CD14-positive monocyte (primary cell): ENCODE results near the gene AP3B2. TPM values are rescaled to one million over a fixed set of nuclear protein-coding genes. Genes with fewer than 3 reads are reported as not detected.

Experiments used
- DNase-seq, 3 donors: peaks; one replicate each; pipeline ENCODE4 v3.0.0-alpha.2; 2011 to 2022
- H2AFZ ChIP-seq: 2 replicates; pipeline ENCODE4 v1.6.0; 2012; ENCODE audit warnings: mild to moderate bottlenecking, low read depth, low read length, inconsistent platforms; ENCODE audit not compliant: insufficient read depth, poor library complexity, severe bottlenecking
- H3K27ac ChIP-seq, 2 donors: 1 replicate in 1 of 2; 2 replicates in 1 of 2; pipeline ENCODE4 v1.5.1; 2012 to 2013; ENCODE audit warnings: low read length in 2 of 2, control low read depth in 1 of 2, inconsistent platforms in 1 of 2, low read depth in 1 of 2, mild to moderate bottlenecking in 1 of 2
- H3K27me3 ChIP-seq, 2 donors: one replicate each; pipeline versions ENCODE4 v1.6.0 to v1.6.1; 2011 to 2013; ENCODE audit warnings: low read length in 2 of 2; ENCODE audit not compliant: control insufficient read depth in 2 of 2, insufficient read depth in 2 of 2
- H3K36me3 ChIP-seq, 2 donors: replicated peaks in 1 of 2; 1 replicate in 1 of 2; 2 replicates in 1 of 2; pipeline versions ENCODE4 v1.5.1 to v1.6.1; 2012 to 2013; ENCODE audit warnings: low read length in 2 of 2, control low read depth in 1 of 2, inconsistent platforms in 1 of 2, mild to moderate bottlenecking in 1 of 2; ENCODE audit not compliant: insufficient read depth in 2 of 2, control insufficient read depth in 1 of 2
- H3K4me1 ChIP-seq, 2 donors: 1 replicate in 1 of 2; 2 replicates in 1 of 2; pipeline versions ENCODE4 v1.5.1 to v1.6.1; 2012 to 2013; ENCODE audit warnings: low read length in 2 of 2, control low read depth in 1 of 2, inconsistent platforms in 1 of 2, mild to moderate bottlenecking in 1 of 2, moderate library complexity in 1 of 2; ENCODE audit not compliant: insufficient read depth in 2 of 2, control insufficient read depth in 1 of 2
- H3K4me2 ChIP-seq: replicated peaks from 2 replicates; pipeline ENCODE3; 2012; ENCODE audit warnings: low read length, moderate library complexity, mild to moderate bottlenecking; ENCODE audit not compliant: poor library complexity, severe bottlenecking; ENCODE audit errors: extremely low read depth
- H3K4me3 ChIP-seq, 3 experiments: fragments of 200-600 bp in 1 of 3; sonication (generic) in 1 of 3; replicated peaks in 1 of 3; 1 replicate in 2 of 3; 2 replicates in 1 of 3; pipeline ENCODE4 v1.5.1; 2011 to 2013; ENCODE audit warnings: low read length in 3 of 3, mild to moderate bottlenecking in 3 of 3, control low read depth in 2 of 3, low read depth in 2 of 3, inconsistent platforms in 1 of 3, moderate library complexity in 1 of 3
- H3K79me2 ChIP-seq: 2 replicates; pipeline ENCODE4 v1.6.0; 2012; ENCODE audit warnings: mild to moderate bottlenecking, control low read depth, inconsistent platforms, low read length, moderate library complexity; ENCODE audit not compliant: insufficient read depth
- H3K9ac ChIP-seq: 2 replicates; pipeline ENCODE4 v1.6.0; 2017; ENCODE audit warnings: low read length, mild to moderate bottlenecking; ENCODE audit not compliant: insufficient read depth, poor library complexity, severe bottlenecking
- H3K9me3 ChIP-seq, 2 donors: replicated peaks in 1 of 2; 1 replicate in 1 of 2; 2 replicates in 1 of 2; pipeline versions ENCODE4 v1.5.1 to v1.6.1; 2012 to 2013; ENCODE audit warnings: low read length in 2 of 2, control low read depth in 1 of 2; ENCODE audit not compliant: control insufficient read depth in 1 of 2, insufficient read depth in 1 of 2
- H4K20me1 ChIP-seq: 2 replicates; pipeline ENCODE4 v1.6.0; 2012; ENCODE audit warnings: mild to moderate bottlenecking, low read length, control low read depth, moderate library complexity; ENCODE audit not compliant: insufficient read depth
- H3K27ac Mint-ChIP-seq, 7 donors: one replicate each; pipeline ENCODE4 v1.8.0; 2020; ENCODE audit warnings: mild to moderate bottlenecking in 7 of 7, mixed read lengths in 7 of 7, moderate library complexity in 6 of 7, inconsistent platforms in 2 of 7
- H3K27me3 Mint-ChIP-seq, 3 donors: one replicate each; pipeline ENCODE4 v1.8.0; 2021 to 2022; ENCODE audit warnings: low read depth in 3 of 3, mild to moderate bottlenecking in 3 of 3, mixed read lengths in 3 of 3, moderate library complexity in 3 of 3, inconsistent platforms in 1 of 3
- H3K36me3 Mint-ChIP-seq, 2 donors: one replicate each; pipeline ENCODE4 v1.8.0; 2020; ENCODE audit warnings: mixed read lengths in 2 of 2, inconsistent platforms in 1 of 2, mild to moderate bottlenecking in 1 of 2
- H3K4me1 Mint-ChIP-seq: one replicate; pipeline ENCODE4 v1.8.0; 2020; ENCODE audit warnings: mild to moderate bottlenecking, mixed read lengths
- H3K4me3 Mint-ChIP-seq, 2 donors: one replicate each; pipeline ENCODE4 v1.8.0; 2020; ENCODE audit warnings: mild to moderate bottlenecking in 2 of 2, mixed read lengths in 2 of 2, moderate library complexity in 1 of 2
- H3K9me3 Mint-ChIP-seq, 7 donors: one replicate each; pipeline ENCODE4 v1.8.0; 2020 to 2022; ENCODE audit warnings: mixed read lengths in 7 of 7, mild to moderate bottlenecking in 6 of 7, moderate library complexity in 6 of 7, inconsistent platforms in 2 of 7
- CTCF ChIP-seq: fragments of 200-600 bp; IDR thresholded peaks from one replicate; pipeline ENCODE4 v1.8.0; 2022; ENCODE audit warnings: antibody characterized with exemption, mild to moderate bottlenecking
- WGBS: methylation state at CpG from one replicate; pipeline ENCODE4 v1.1.5; 2013; ENCODE audit warnings: missing lambda C conversion rate; ENCODE audit not compliant: insufficient coverage; 5-methylcytosine and 5-hydroxymethylcytosine counted together
- intact Hi-C, 2 donors: fragments of 100-400 bp; cut with micrococcal nuclease; formaldehyde crosslinking; loops; one replicate each; pipeline versions ENCODE4 v1.15.0 to v1.15.1; 2023
- polyA plus RNA-seq, 3 donors: library from polyadenylated mRNA; depleted of rRNA in 1 of 3; unstranded in 2 of 3; stranded (reverse) in 1 of 3; fragments of 300-500 nt in 2 of 3; fragments of >200 nt in 1 of 3; fragmentation: Illumina TruSeq in 2 of 3; gene quantifications; 1 replicate in 2 of 3; 2 replicates in 1 of 3; pipeline ENCODE4 v1.2.3, GENCODE V29; 2012 to 2021

The AP3B2 gene
- polyA plus RNA-seq, 3 donors: 0.85 to 0.95 TPM; not detected in 1

GRCh38 chr15:82651708-82652107 is 58.0 kb downstream of the AP3B2 start:
- intact Hi-C loops: no loop called here
- 67% methylated on average over 1 of the region's 2 CpGs for WGBS
- Mint-ChIP-seq H3K4me1 (peaks cover 5% of the 10 kb centered on the region), H3K9me3 (peaks cover 0 to 11% (median 7%) of the 10 kb centered on the region in 7 donors), H3K36me3 (no peaks in the 10 kb centered on the region), H3K27me3 (peaks cover 31 to 52% (median 39%) of the 10 kb centered on the region in 3 donors), H3K4me3 (no peak overlapping the region), H3K27ac (no peak overlapping the region)
- H2AFZ ChIP-seq: no peak overlapping the region
- no peak overlapping the region for H3K27ac ChIP-seq
- no peak overlapping the region for H3K4me3 ChIP-seq
- no peaks in the 10 kb centered on the region for H4K20me1 ChIP-seq
- no peak overlapping the region for H3K4me2 ChIP-seq
- H3K27me3 ChIP-seq: peaks cover 11 to 28% of the 10 kb centered on the region in 2 donors
- H3K9me3 ChIP-seq: peaks cover 3 to 10% of the 10 kb centered on the region in 2 donors
- H3K36me3 ChIP-seq: no peaks in the 10 kb centered on the region
- DNase-seq: no peak
- H3K4me1 ChIP-seq: peaks cover 4 to 15% of the 10 kb centered on the region in 2 donors
- no peaks in the 10 kb centered on the region for H3K79me2 ChIP-seq
- no peak for TF ChIP-seq CTCF
- no peak overlapping the region for H3K9ac ChIP-seq

GRCh38 chr15:82650046-82650670 is 59.5 kb downstream of the AP3B2 start:
- H3K36me3 Mint-ChIP-seq: no peaks in the 10 kb centered on the region
- H3K27me3 Mint-ChIP-seq: peaks cover 43 to 66% (median 52%) of the 10 kb centered on the region in 3 donors
- Histone ChIP-seq H4K20me1 (no peaks in the 10 kb centered on the region), H3K9ac (no peak overlapping the region), H3K4me3 (no peak overlapping the region), H3K27me3 (peaks cover 19 to 44% of the 10 kb centered on the region in 2 donors), H3K4me1 (peaks cover 6 to 18% of the 10 kb centered on the region in 2 donors), H2AFZ (no peak overlapping the region), H3K79me2 (no peaks in the 10 kb centered on the region), H3K4me2 (no peak overlapping the region), H3K36me3 (no peaks in the 10 kb centered on the region), H3K27ac (no peak overlapping the region), H3K9me3 (peaks cover 8 to 16% of the 10 kb centered on the region in 2 donors)
- no peak overlapping the region for H3K27ac Mint-ChIP-seq
- DNase-seq: no peak
- peaks cover 0 to 13% (median 10%) of the 10 kb centered on the region in 7 donors for H3K9me3 Mint-ChIP-seq
- TF ChIP-seq CTCF: no peak
- intact Hi-C loops: no loop called here
- H3K4me1 Mint-ChIP-seq: peaks cover 9% of the 10 kb centered on the region
- no peak overlapping the region for H3K4me3 Mint-ChIP-seq
